Kidney epithelial cell (primary cell): Measurements from ENCODE around the gene MRTFB. TPM values are rescaled to one million over a fixed set of nuclear protein-coding genes. Genes with fewer than 3 reads are reported as not detected.

Experiments
- DNase-seq: peaks from one replicate; pipeline ENCODE4 v3.0.0-alpha.2; 2010; ENCODE audit warnings: low read depth
- H3K27me3 ChIP-seq: 2 replicates; pipeline ENCODE4 v1.6.0; 2011; ENCODE audit warnings: low read length; ENCODE audit not compliant: control insufficient read depth, insufficient read depth
- H3K36me3 ChIP-seq: 2 replicates; pipeline ENCODE4 v1.5.1; 2011; ENCODE audit warnings: low read length; ENCODE audit not compliant: control insufficient read depth, insufficient read depth
- H3K4me3 ChIP-seq: 2 replicates; pipeline ENCODE4 v1.5.1; 2011; ENCODE audit warnings: low read depth, mild to moderate bottlenecking, control low read depth, low read length
- total RNA-seq: library from RNA; depleted of rRNA; stranded (reverse); fragments of >200 nt; gene quantifications from 2 replicates; pipeline ENCODE4 v1.2.3, GENCODE V29; 2015
- TF ChIP-seq, protein P1 (sequence below): IDR thresholded peaks from 2 replicates; pipeline ENCODE4 v1.5.1; 2011; ENCODE audit warnings: mild to moderate bottlenecking, moderate library complexity, low read length, control low read depth, inconsistent platforms; ENCODE audit not compliant: insufficient read depth, poor library complexity, severe bottlenecking

Gene MRTFB
- total RNA-seq, 1 donor from 2014 or later, result 15.8 TPM

DNA sequence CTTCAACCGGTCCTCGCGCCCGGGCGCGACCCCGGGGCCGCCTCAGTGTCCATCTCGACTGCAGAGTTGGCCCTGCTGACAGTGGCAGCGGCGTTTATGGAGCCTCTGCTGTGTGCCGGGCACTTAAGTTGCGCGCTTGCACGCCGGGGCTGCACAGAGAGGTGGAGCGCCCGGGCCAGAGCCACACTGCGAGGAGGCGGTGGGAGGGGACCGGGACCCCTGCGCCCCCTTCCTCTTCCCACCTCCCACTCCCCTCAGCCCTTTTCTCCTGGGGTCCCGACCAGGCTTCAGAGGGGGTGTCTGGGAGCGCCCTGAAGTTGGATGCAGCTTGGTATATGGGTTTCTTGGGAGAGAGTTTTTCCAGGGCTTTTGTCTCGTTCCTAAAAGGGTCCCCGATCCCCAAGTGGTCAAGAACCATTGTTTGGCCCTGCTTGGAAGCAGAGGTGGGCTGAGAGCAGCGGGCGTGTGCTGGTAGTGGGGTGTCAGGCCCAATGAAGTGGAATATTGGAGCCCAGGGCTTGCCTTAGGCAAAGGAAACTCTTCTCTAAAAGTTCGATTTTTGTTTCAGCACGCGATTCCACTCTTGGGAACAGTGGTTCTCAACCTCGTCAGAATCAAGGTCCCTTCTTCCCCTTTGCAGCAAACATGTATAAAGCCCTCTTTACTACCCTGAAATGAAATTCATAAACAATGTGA, 605 bp downstream of the MRTFB start:
- Histone ChIP-seq H3K4me3 (peak overlapping the region; percentile 93), H3K36me3 (no peaks in the 10 kb centered on the region), H3K27me3 (no peaks in the 10 kb centered on the region)
- no peak for DNase-seq
- TF ChIP-seq, protein P1, sequence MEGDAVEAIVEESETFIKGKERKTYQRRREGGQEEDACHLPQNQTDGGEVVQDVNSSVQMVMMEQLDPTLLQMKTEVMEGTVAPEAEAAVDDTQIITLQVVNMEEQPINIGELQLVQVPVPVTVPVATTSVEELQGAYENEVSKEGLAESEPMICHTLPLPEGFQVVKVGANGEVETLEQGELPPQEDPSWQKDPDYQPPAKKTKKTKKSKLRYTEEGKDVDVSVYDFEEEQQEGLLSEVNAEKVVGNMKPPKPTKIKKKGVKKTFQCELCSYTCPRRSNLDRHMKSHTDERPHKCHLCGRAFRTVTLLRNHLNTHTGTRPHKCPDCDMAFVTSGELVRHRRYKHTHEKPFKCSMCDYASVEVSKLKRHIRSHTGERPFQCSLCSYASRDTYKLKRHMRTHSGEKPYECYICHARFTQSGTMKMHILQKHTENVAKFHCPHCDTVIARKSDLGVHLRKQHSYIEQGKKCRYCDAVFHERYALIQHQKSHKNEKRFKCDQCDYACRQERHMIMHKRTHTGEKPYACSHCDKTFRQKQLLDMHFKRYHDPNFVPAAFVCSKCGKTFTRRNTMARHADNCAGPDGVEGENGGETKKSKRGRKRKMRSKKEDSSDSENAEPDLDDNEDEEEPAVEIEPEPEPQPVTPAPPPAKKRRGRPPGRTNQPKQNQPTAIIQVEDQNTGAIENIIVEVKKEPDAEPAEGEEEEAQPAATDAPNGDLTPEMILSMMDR, result no peak

DNA sequence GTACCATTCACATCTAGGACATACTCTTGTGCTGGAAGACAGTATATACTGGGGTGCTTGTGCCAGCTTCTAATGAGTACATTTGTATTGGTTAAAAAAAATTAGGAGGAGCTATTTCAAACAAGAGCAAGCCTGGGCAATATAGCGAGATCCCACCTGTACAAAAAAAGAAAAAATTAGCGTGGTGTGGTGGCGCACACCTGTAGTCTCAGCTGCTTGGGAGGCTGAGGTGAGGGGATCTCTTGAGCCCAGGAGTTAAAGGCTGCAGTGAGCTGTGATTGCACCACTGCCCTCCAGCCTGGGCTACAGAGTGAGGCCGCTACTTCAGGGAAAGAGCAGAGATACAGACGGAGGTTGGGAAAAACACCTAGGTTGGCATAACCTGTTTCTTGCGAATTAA, 1.2 kb downstream of the MRTFB start:
- no peaks in the 10 kb centered on the region for H3K27me3 ChIP-seq
- H3K36me3 ChIP-seq, result no peaks in the 10 kb centered on the region
- DNase-seq, result no peak
- TF ChIP-seq, protein P1, result no peak
- peak overlapping the region; percentile 93 for H3K4me3 ChIP-seq

DNA sequence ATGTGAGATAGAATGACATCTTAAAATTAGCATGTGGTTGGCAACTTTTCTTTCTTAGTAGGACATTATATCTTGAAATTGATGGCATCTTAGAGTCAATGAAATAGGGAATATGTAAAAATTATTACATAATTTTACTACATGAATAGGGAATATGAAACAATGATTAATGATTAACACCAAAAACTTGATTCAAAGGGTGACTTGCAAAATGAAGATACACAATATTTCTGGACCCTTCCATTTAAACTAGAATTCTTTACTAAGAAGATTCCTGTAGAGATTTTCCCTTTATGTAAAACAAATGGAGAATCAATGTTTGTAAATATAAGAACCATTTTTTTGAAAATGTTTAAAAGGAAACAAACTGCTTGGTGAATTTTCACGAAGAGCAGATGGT, 3.4 kb downstream of the MRTFB start:
- TF ChIP-seq, protein P1, result no peak
- no peaks in the 10 kb centered on the region for H3K27me3 ChIP-seq
- H3K4me3 ChIP-seq, result no peak overlapping the region
- no peak for DNase-seq
- no peaks in the 10 kb centered on the region for H3K36me3 ChIP-seq

DNA sequence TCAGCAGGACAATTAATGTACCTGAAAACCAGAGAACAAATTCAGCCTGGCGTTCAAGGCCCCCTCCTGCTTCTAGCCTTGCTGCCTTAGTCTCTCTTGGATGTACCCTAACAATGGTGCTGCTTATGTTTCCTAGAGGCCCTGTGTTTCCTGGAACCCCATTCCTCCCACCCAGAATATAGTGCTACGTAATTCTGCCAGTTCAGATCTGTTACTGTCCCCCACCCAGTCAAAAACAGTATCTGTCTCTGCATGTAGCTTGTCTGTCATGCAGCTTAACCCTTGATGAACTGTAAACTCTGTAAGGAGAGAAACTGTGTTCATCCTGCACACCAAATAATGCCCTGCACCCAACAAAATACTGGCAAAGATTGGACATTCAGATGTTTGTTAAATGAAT, 6.8 kb downstream of the MRTFB start:
- H3K36me3 ChIP-seq, result no peaks in the 10 kb centered on the region
- H3K27me3 ChIP-seq, result no peaks in the 10 kb centered on the region
- DNase-seq, result no peak
- TF ChIP-seq, protein P1, result no peak
- no peak overlapping the region for H3K4me3 ChIP-seq

DNA sequence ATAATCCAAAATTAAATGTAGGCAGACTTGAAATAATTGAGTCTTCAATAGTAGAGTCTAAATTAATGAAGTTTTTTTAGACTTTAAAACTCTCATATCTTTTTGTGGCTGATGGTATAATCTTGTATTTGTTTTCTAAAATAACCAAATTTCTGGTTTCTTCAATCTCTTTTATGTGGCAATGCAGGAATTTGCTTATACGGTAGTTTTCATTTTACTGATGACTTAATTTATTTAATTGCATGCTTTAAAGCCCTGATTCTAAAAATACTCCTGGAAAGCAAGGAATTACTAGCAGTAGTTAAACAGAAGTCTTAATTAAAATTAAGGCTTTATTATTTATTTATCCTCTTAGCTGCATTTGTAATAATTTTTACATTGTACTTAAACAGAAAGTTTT, 15.4 kb downstream of the MRTFB start:
- TF ChIP-seq, protein P1, result no peak
- Histone ChIP-seq H3K4me3 (no peak overlapping the region), H3K36me3 (no peaks in the 10 kb centered on the region), H3K27me3 (no peaks in the 10 kb centered on the region)
- no peak for DNase-seq

DNA sequence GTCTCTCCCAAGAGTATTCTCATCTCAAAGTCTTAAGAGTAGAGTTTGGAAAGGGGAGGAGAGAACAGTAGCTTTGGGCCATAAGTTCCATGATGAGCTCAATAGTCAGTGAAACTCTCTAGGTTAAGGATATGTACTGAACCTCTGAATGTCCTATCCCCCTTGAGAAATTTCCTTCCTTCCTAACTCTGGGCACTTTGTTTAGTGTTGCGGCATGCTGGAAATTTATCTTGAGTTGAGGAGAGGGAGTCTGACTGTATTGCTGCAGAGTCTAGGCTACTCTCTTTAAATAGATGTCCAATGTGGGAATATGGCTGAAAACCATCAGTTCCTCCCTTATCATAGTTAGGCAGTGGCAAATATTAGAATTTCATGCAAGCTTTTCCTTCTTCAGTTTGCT, 16.1 kb downstream of the MRTFB start:
- H3K4me3 ChIP-seq, result no peak overlapping the region
- TF ChIP-seq, protein P1, result no peak
- H3K36me3 ChIP-seq, result no peaks in the 10 kb centered on the region
- no peaks in the 10 kb centered on the region for H3K27me3 ChIP-seq
- DNase-seq, result no peak
